Keratinocyte (primary cell): ENCODE measurements around the gene TMEM218.

ENCODE experiments used
- EZH2 ChIP-seq: IDR thresholded peaks from one replicate; pipeline ENCODE4 v1.6.1; 2012; ENCODE audit warnings: inconsistent platforms, mild to moderate bottlenecking, low read length, moderate library complexity
- TF ChIP-seq, protein P1 (sequence below), 3 experiments: IDR thresholded peaks in 1 of 3; conservative IDR thresholded peaks in 1 of 3; optimal IDR thresholded peaks in 1 of 3; 2 replicates in 2 of 3; 3 replicates in 1 of 3; pipeline versions ENCODE3 to v1.5.1; 2011; ENCODE audit warnings: low read length in 3 of 3, mild to moderate bottlenecking in 3 of 3, moderate library complexity in 2 of 3, control low read depth in 1 of 3, inconsistent platforms in 1 of 3; ENCODE audit not compliant: insufficient read depth in 2 of 3; ENCODE audit errors: extremely low read depth in 1 of 3

DNA sequence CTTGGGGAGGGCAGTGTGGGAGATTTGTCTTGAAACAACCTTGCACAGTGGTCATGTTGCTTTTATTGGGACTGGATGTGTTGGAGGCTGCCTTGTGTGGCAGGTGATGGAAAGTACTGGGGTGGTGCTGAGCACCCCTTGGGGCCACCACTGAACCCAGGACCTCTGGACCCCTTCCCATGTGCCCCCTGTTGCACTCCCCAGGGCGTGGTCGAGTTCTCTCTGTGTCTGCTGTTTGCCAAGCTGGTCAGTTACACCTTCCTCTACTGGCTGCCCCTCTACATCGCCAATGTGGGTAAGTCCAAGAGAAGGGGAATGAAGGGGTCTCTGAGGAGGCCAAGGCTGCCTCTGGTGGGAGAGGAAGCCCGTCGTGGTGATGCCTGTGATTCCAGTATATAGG lies 29.4 kb downstream of the TMEM218 start:
- TF ChIP-seq EZH2 = no peak
- TF ChIP-seq, protein P1, sequence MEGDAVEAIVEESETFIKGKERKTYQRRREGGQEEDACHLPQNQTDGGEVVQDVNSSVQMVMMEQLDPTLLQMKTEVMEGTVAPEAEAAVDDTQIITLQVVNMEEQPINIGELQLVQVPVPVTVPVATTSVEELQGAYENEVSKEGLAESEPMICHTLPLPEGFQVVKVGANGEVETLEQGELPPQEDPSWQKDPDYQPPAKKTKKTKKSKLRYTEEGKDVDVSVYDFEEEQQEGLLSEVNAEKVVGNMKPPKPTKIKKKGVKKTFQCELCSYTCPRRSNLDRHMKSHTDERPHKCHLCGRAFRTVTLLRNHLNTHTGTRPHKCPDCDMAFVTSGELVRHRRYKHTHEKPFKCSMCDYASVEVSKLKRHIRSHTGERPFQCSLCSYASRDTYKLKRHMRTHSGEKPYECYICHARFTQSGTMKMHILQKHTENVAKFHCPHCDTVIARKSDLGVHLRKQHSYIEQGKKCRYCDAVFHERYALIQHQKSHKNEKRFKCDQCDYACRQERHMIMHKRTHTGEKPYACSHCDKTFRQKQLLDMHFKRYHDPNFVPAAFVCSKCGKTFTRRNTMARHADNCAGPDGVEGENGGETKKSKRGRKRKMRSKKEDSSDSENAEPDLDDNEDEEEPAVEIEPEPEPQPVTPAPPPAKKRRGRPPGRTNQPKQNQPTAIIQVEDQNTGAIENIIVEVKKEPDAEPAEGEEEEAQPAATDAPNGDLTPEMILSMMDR (optimal IDR thresholded peaks at IDR 0.05 in 1 of 3, IDR thresholded peaks at IDR 0.05 in 1 of 3, conservative IDR thresholded peaks at IDR 0.05 in 1 of 3; ENCODE audit: extremely low read depth in 1 of 3, insufficient read depth in 2 of 3, low read length in 3 of 3) = no peak
